Fibroblast of the aortic adventitia (primary cell): ENCODE data around the gene PLXNA4. TPM values are rescaled to one million over a fixed set of nuclear protein-coding genes. Genes with fewer than 3 reads are reported as not detected.

ENCODE experiments used
- DNase-seq: peaks from one replicate; pipeline ENCODE4 v3.0.0-alpha.2; 2010; ENCODE audit warnings: low read depth
- H3K4me3 ChIP-seq: 2 replicates; pipeline ENCODE4 v1.5.1; 2011; ENCODE audit warnings: low read depth, mild to moderate bottlenecking, control low read depth, low read length, moderate library complexity
- CTCF ChIP-seq: IDR thresholded peaks from 2 replicates; pipeline ENCODE4 v1.5.1; 2011; ENCODE audit warnings: mild to moderate bottlenecking, low read length, control low read depth, inconsistent platforms; ENCODE audit not compliant: insufficient read depth
- total RNA-seq: library from RNA; depleted of rRNA; stranded (reverse); fragments of >200 nt; gene quantifications from 2 replicates; pipeline ENCODE4 v1.2.3, GENCODE V29; 2012; ENCODE audit warnings: low replicate concordance

PLXNA4 gene
- total RNA-seq, 1 donor = 3.0 TPM

DNA sequence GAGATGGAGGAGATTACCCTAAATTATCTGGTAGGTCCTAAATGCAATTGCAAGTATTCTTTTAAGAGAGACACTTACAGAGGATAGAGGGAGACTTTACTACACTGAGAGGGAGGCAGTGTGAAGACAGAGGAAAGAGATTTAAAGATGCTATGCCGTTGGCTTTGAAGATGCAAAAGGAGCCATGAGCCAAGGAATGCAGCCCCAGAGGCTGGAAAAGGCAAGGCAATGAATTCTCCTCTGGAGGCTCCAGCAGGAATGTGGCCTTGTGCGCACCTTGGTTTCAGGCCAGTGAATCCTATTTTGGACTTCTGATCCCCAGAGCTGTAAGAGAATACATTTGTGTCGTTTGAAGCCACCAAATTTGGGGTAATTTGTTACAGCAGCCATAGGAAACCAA, 118.6 kb downstream of the PLXNA4 start:
- DNase-seq = no peak
- H3K4me3 ChIP-seq = no peak overlapping the region
- TF ChIP-seq CTCF = no peak

GRCh38 chr7:132456418-132456817, 119.9 kb downstream of the PLXNA4 start:
- TF ChIP-seq CTCF = no peak
- no peak overlapping the region for H3K4me3 ChIP-seq
- no peak for DNase-seq

GRCh38 chr7:132455378-132455777, 120.9 kb downstream of the PLXNA4 start:
- DNase-seq = no peak
- no peak overlapping the region for H3K4me3 ChIP-seq
- no peak for TF ChIP-seq CTCF

DNA sequence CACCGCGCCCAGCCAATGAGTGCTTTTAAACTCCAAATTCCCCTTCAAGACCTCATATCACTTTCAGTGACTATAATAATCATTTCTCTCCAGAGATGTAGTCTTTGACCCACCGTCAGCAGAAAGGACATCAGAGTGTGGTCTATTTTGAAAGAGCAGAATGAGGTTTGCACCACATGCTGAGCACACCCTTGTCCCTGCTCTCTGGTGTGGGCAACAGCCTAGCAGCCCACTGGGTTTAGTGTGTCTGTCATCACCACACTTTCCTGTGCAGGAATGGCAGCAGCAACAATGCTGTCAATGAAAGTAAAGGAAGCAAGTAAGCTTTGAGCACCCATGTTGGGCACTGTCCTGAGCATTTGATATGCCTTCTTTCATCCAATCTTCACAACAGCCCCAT, 122.4 kb downstream of the PLXNA4 start:
- no peak overlapping the region for H3K4me3 ChIP-seq
- no peak for TF ChIP-seq CTCF
- DNase-seq = no peak

DNA sequence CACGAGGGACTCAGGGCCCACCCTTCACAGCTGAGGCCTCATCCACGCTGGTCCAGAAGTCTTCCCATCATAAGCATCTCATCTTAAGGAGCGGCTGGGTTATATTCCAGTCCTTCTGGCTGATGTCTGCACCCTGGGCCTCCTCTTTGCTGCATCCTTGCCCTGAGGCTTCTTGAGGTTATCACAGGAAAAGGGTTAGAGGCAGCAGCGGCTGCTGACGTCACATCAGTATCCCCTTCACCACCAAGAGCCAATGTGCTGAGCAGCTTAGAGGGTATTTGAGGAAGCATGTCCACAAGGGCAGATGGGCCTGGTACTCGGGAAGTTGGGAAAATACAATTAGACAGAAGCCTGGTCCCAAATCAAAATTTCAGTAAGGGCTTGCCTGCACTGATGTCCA, 125.1 kb downstream of the PLXNA4 start:
- no peak for TF ChIP-seq CTCF
- no peak overlapping the region for H3K4me3 ChIP-seq
- DNase-seq = no peak

DNA sequence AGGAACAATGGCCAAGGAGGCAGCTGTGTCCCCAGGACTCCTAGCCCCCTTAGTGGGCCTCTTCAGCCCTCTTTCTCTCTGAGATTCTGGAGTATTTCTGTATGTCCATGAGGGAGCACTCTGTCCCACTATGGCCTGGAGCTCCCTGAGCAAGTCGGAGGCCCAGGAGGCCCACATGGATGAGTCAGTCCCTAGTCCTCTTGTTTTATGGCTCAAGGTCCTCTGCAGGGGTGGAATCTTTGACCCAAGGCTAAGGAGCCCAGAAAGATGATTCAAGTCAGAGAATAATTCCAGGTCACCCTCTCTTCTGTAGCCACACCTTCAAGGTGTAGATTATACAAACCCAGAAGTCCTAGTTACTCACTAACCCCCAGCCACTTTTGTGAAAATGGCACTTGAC, 125.6 kb downstream of the PLXNA4 start:
- TF ChIP-seq CTCF = no peak
- H3K4me3 ChIP-seq = no peak overlapping the region
- no peak for DNase-seq

DNA sequence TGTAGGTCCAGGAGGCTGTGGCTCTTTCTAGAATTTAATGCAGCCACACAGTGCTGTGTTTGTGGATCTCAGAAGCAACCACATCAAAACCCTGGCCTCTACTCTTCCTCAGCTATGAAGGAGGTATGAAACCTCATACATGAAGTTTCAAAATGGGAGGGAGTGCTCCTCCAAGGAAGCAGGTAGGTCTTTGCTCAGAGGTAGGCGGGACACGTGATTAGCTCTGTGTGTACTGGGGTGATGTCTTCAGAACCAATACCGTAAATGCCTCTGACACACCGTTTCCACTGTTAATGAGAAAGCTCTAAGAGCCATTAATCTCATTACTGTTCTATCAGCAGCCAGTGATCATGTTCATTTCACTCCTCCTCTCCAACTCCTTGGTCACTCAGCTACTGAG, 126.1 kb downstream of the PLXNA4 start:
- DNase-seq = no peak
- TF ChIP-seq CTCF = no peak

More for the DNA sequence above, 126.1 kb downstream of the PLXNA4 start:
- H3K4me3 ChIP-seq = no peak overlapping the region
